Left lobe of liver (tissue), 2 donors: ENCODE results near the gene ATP5MC2. TPM values are rescaled to one million over a fixed set of nuclear protein-coding genes. Genes with fewer than 3 reads are reported as not detected.
"Not testable (repeated sequence)": the region's sequence is repeated elsewhere in the genome, so short reads cannot be mapped to it uniquely, and the experiment has no call there.

Source experiments
- ATAC-seq: fragments of 200-7000 bp; cut with Tn5 transposase; one replicate; pipeline ENCODE4 v1.9.1; 2020; ENCODE audit warnings: mild to moderate bottlenecking, moderate library complexity
- DNase-seq: peaks from one replicate; pipeline ENCODE4 v3.0.0-alpha.2; 2020; ENCODE audit warnings: low spot score
- total RNA-seq: library from RNA; stranded (reverse); gene quantifications from one replicate; pipeline ENCODE4 v1.2.1, GENCODE V29; 2021
- donor health status: DM: no; HTN: no; CAD: no; lungs with moderate emphysema.
- donor health status: DM: no; HTN: yes; CAD: no.

ATP5MC2 gene
- total RNA-seq, 1 donor from 2014 or later, result 118 TPM

GRCh38 chr12:53653595-53653994 is 22.3 kb downstream of the ATP5MC2 start:
- ATAC-seq, result no peak

GRCh38 chr12:53652366-53652765 is 23.5 kb downstream of the ATP5MC2 start:
- no peak for DNase-seq
- no peak for ATAC-seq

More at GRCh38 chr12:53653595-53653994, 22.3 kb downstream of the ATP5MC2 start:
- no peak for DNase-seq

- ATAC-seq (no peak), DNase-seq (no peak)
These were observed 24.1 kb downstream of the ATP5MC2 start for GRCh38 chr12:53651737-53652136.

GRCh38 chr12:53646300-53646699 is 29.6 kb downstream of the ATP5MC2 start:
- not testable (repeated sequence) for DNase-seq, ATAC-seq

GRCh38 chr12:53645165-53645564 is 30.7 kb downstream of the ATP5MC2 start:
- DNase-seq (no peak), ATAC-seq (no peak)

- DNase-seq, result no peak
- ATAC-seq, result no peak
These were observed 31.8 kb downstream of the ATP5MC2 start for GRCh38 chr12:53644133-53644532.

GRCh38 chr12:53643232-53643979 is 32.5 kb downstream of the ATP5MC2 start:
- ATAC-seq (no peak), DNase-seq (no peak)

- no peak for ATAC-seq
These were observed 37.8 kb downstream of the ATP5MC2 start for GRCh38 chr12:53638057-53638456.

GRCh38 chr12:53636641-53637040 is 39.2 kb downstream of the ATP5MC2 start:
- ATAC-seq, result no peak
- no peak for DNase-seq

More at GRCh38 chr12:53638057-53638456, 37.8 kb downstream of the ATP5MC2 start:
- no peak for DNase-seq

- not testable (repeated sequence) for DNase-seq, ATAC-seq
These were observed 40.2 kb downstream of the ATP5MC2 start for GRCh38 chr12:53635708-53636107.

- ATAC-seq (no peak), DNase-seq (no peak)
These were observed 44.2 kb downstream of the ATP5MC2 start for GRCh38 chr12:53631721-53632120.

- ATAC-seq (no peak), DNase-seq (no peak)
These were observed 48.0 kb downstream of the ATP5MC2 start for GRCh38 chr12:53627919-53628318.

- no peak for ATAC-seq
These were observed 49.1 kb downstream of the ATP5MC2 start for GRCh38 chr12:53626702-53627169.

GRCh38 chr12:53625946-53626701 is 49.8 kb downstream of the ATP5MC2 start, which contains the start of gene ATF7:
Gene ATF7 (minus strand): TSS chr12:53626382. CDS start chr12:53601000, 25,382 bp downstream.
- DNase-seq (peak; percentile 99), ATAC-seq (peak; percentile 92)

More at GRCh38 chr12:53626702-53627169, 49.1 kb downstream of the ATP5MC2 start:
- DNase-seq, result no peak

GRCh38 chr12:53625373-53625945 is 50.4 kb downstream of the ATP5MC2 start:
- DNase-seq, result no peak
- ATAC-seq, result no peak

- no peak for DNase-seq
- no peak for ATAC-seq
These were observed 50.9 kb downstream of the ATP5MC2 start for GRCh38 chr12:53624956-53625355.

GRCh38 chr12:53624458-53624857 is 51.4 kb downstream of the ATP5MC2 start:
- DNase-seq (no peak), ATAC-seq (no peak)

GRCh38 chr12:53623548-53624385 is 52.1 kb downstream of the ATP5MC2 start:
- ATAC-seq, result peak; percentile 50
- peak; percentile 77 for DNase-seq

GRCh38 chr12:53622724-53623123 is 53.2 kb downstream of the ATP5MC2 start:
- ATAC-seq (no peak), DNase-seq (no peak)

- ATAC-seq, result no peak
- no peak for DNase-seq
These were observed 57.6 kb downstream of the ATP5MC2 start for GRCh38 chr12:53618275-53618674.
